Measurements from ENCODE around the gene SLC6A18.

SLC6A18 gene

DNA sequence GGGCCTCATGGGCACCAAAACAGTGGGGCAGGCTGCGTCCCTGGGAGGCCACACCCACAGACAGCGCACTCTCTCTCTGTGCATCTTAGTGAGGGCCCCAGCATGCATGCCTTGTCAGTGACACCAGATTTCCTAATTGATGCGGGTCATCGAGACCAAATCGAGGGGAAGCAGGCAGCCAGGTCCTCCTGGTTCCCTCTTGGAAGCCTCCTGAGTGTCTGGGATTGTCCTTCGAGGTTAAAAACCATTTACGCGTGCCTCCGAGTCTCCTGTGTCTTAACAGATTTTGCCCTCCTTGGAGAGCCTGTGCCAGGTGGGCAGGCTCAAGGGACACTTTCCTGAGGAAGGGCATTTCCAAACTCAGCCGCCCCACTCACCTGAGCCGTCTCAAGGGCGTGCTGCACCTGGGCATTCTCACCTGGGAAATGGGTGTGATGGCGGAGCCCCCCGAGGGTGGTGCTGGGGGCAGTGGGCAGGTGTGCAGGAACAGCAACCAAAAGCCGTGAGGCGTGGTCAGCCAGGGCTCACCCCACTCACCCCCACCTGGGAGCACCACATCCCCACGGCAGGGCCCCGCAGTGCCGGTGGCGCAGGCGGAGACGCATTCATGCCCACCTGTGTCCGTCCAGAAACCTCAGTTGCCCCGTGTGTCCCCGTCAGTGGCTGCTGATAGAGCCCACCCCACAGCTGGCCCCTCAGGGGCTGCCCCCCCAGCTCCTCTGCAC is 21.1 kb upstream of the SLC6A18 start:
- no peak for DNase-seq

DNA sequence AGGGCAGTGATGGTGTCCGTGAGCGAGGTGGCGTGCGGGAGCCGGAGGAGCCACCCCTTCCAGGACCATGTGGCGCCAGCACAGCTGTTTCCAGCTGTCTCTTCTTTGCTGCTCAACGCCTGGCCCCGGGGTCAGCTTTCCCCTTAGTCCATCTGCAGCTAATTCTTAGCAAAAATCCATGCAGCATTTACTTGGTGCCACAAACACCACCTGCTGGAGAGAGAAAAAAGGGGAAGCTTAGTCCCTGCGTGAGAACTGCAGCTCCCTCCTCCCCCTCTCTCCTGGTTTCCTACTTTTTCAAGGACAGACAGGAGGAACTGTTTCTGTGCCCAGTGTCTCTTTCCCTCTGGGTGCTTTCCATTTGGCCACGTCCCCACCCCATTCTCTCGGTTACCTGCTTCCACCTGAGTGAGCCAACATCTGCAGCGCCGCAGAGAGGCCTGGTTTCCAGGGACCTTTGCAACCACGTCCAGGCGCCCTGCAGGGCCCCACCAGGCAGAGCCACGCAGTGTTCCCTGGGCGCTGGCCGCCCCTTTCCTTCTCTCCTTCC is 20.4 kb upstream of the SLC6A18 start:
- DNase-seq: no peak

DNA sequence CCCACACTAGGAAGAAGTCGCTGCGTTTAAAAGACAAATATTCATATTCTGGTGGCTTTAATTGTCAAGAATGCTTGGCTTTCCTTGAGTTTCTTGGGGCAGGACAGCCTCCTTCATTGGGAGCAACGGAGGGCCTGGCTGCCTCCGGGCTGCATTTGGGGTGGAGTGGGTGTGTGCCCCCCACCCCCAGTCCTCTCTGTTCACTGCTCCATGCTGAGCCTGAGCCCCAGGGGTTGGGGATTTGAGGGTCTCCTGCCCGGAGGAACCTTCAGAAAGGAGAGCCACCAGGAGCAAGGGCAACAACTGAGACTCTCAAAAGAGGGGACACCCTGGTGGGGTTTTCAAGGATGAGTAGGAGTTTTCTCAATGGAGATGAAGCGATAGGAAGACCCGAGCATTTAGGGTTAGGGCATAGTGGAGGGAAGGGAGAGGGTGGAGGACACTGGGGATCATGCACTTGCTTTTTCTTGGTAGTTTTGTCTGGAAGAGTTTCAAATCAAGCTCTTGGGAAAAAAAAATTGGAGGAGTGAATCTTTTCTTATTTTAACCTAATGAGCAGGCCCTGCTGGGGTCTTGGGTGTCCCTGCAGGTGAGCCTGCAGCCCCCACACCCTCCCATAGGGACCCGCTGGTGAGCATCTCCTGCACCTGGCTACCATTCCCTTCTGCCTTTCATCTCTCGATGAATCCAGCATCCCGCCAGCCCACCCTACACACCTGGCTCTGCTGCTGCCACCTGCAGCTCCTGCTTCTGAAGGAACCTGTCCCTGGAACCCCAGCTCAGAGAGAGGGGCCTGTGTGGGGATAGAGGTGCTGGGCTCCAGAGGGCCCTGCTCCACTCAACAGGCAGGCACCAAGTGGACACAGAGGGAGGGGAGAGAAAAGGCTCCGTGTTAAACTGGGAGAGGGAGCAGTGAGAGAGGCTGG is 19.7 kb upstream of the SLC6A18 start:
- no peak for DNase-seq

DNA sequence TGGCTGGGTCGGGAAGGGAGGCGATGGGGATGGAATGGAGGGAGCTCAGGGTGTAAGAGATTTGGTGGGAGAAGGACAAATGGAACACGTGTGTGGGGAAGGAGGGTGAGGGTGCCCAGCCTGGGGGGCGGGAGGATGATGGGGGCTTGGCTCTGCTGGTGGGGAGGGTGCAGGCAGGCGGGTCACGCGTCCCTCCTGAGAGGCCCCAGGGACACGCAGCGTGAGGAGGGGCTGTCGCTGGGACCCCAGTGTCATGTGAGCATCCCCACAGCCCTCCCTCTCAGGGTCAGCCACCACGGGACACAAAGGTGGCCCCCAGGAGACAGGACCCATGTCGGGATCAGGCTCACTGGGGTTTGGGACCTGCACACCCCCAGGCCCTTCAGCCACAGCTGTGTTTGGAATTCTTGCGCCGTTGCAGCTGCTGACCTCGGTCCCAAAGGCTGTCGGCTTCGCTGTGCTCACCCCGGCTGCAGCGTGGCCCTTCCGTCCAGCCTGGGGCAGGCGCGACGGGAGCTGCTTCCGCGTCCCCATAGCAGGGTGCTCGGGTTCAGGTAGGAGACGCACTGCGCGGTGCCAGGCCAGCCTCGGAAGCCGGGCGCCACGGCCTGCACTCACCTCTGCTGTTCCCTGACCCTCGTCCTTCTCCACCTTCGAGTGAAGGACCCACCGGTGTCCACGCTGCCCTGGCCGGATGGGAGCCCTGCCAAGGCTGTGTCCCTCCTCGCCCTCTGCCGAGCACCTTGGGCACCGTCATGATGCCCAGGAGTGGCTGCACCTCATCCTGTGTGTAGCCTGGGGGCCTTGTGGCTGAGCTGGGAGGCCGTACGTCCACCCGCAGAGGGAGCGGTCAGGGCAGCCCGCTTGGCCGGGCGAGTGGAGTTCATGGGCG is 18.4 kb upstream of the SLC6A18 start:
- no peak for DNase-seq

DNA sequence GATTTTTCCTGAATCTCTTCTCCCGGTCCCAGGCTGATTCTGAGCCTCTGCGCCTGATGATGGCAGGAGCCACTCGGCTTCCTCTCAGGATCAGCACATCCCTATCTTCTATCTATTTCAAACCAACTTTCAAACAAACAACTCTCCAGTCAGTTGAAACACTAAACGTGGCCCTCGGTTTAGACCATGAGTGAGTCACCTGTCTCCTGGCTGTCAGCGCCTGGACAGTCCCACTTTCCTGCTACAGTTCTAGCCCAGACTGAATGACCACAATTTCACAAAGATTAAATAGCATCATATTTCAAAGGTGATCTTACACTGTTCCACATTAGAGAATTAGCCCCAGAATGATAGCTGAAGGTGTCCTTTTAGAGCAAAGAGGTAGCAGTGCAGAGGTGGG is 17.6 kb upstream of the SLC6A18 start:
- no peak for DNase-seq

- DNase-seq: no peak
Observed at GRCh38 chr5:1208221-1208742, 16.9 kb upstream of the SLC6A18 start.

DNA sequence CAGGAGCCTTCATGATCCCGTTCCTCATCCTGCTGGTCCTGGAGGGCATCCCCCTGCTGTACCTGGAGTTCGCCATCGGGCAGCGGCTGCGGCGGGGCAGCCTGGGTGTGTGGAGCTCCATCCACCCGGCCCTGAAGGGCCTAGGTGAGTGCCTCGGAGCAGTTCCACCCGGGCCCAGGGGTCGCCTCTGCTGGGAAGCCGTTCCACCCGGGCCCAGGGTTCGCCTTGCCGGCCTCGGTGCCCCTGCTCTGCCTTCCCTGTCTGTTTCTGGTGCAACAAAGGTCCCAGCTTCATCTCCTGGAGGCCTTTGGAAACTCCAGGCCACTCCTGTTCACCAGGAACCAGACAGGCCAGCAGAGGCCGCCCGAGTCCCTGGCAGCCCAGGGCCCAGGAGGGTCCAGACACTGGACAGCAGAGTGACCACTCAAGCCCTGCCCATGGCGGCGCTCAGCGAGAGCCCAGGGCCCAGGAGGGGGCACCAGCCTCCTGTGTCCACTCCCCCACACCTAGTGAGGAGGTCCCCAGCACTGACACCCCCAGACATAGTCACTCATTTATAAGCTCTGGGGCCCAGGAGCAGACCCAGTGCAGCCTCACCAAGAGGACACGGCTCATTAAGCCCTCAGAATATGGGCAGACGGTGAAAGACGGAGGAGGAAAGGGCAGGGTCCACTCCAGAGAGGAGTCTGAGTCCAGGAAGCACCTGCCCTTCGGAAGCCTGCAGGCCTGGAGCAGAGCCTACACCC is 16.3 kb upstream of the SLC6A18 start:
- DNase-seq: no peak

- DNase-seq: no peak
Observed at GRCh38 chr5:1209489-1209852, 15.7 kb upstream of the SLC6A18 start.

- no peak for DNase-seq
Observed at GRCh38 chr5:1209896-1210776, 15.0 kb upstream of the SLC6A18 start.

- no peak for DNase-seq
Observed at GRCh38 chr5:1210832-1211251, 14.3 kb upstream of the SLC6A18 start.

- no peak for DNase-seq
Observed at GRCh38 chr5:1211701-1212100, 13.5 kb upstream of the SLC6A18 start.

DNA sequence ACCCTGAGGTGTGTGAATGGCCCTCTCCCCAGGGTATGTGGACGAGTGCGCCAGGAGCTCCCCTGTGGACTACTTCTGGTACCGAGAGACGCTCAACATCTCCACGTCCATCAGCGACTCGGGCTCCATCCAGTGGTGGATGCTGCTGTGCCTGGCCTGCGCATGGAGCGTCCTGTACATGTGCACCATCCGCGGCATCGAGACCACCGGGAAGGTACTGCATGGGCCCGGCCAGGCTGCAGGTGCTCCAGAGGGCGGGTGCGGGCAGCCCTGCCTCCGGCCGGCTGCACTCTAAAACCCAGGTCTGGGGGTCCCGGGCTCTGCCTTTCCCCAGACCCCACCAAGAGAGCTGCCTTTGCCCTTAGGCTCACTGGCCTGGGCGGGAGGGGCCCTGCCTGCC is 12.9 kb upstream of the SLC6A18 start:
- no peak for DNase-seq

- DNase-seq: no peak
Observed at GRCh38 chr5:1212881-1213280, 12.3 kb upstream of the SLC6A18 start.

- DNase-seq: no peak
Observed at GRCh38 chr5:1213508-1214162, 11.5 kb upstream of the SLC6A18 start.

GRCh38 chr5:1214163-1214935 is 10.8 kb upstream of the SLC6A18 start:
- DNase-seq: no peak

- no peak for DNase-seq
Observed at GRCh38 chr5:1214936-1215220, 10.3 kb upstream of the SLC6A18 start.

DNA sequence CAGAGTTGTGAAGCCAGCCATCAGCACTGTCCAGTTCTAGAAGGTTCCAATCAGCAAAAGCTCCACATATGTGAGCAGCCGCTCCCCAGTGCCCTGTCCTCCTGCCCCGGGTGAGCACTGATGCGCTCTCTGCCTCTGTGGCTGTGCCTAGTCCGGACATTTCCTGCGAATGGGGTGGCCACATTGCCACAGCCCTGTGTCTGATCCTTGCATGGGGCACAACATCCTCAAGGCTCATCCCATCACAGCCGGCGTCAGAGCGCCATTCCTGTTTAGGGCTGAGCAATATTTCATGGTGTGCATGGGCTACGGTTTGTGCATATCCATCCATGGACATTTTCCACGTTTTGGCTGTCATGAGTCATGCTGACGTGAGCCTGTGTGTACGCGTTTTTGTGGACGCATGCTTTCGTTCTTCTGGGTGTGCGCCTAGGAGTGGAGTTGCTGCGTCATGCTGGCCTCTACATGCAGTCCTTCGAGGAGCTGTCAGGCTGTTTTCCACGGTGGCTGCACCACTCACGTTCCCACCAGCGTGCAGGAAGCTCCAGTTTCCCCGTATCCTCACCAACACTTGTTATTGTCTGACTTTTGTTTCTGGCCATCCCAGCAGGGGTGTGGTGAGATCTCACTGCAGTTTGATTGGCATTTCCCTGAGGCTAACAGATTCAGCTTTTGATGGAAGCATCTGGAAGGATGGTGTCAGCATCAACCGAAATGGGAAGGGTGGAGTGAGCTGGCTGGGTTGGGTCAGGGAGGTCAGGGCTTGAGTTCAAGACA is 9.7 kb upstream of the SLC6A18 start:
- no peak for DNase-seq

GRCh38 chr5:1216211-1216917 is 8.8 kb upstream of the SLC6A18 start:
- DNase-seq: no peak

All from T-helper 9 cell (primary cell).